AG04450 (cell line): Measurements from ENCODE around the gene BRD2. TPM values are rescaled to one million over a fixed set of nuclear protein-coding genes. Genes with fewer than 3 reads are reported as not detected.

Experiments used
- CTCF ChIA-PET: fragments of 300-600, 350-600 bp; formaldehyde crosslinking; extraction: SDS; loops from one replicate; lab custom pipeline; 2022; ENCODE audit warnings: antibody characterized with exemption, inconsistent platforms; lab: Charles Lee
- POLR2A ChIA-PET: fragments of 350-600 bp; formaldehyde crosslinking; extraction: SDS; loops from one replicate; lab custom pipeline; 2021; ENCODE audit warnings: antibody characterized with exemption, inconsistent platforms; lab: Yijun Ruan, JAX
- DNase-seq: peaks from one replicate; pipeline ENCODE4 v3.0.0-alpha.2; 2011; ENCODE audit warnings: low read depth, low spot score
- H3K27ac ChIP-seq: one replicate; pipeline ENCODE4 v1.5.1; 2012; ENCODE audit warnings: low read depth, low read length, control low read depth
- H3K27me3 ChIP-seq: one replicate; pipeline ENCODE4 v1.6.0; 2012; ENCODE audit warnings: low read length; ENCODE audit not compliant: control insufficient read depth, insufficient read depth
- H3K4me3 ChIP-seq: 2 replicates; pipeline ENCODE4 v1.5.1; 2011; ENCODE audit warnings: mild to moderate bottlenecking, low read depth, low read length, control low read depth
- H3K9me3 ChIP-seq: 2 replicates; pipeline ENCODE4 v1.5.1; 2012; ENCODE audit warnings: low read length; ENCODE audit not compliant: control insufficient read depth, insufficient read depth
- CTCF ChIP-seq: IDR thresholded peaks from 2 replicates; pipeline ENCODE4 v1.5.1; 2011; ENCODE audit warnings: low read depth, low read length, control low read depth, inconsistent platforms
- polyA plus RNA-seq: library from polyadenylated mRNA; depleted of rRNA; stranded (reverse); fragments of >200 nt; gene quantifications from 2 replicates; pipeline ENCODE4 v1.2.3, GENCODE V29; 2011

BRD2 gene
- polyA plus RNA-seq, 1 experiment: 138 TPM

- peak; percentile 80 for DNase-seq
- Histone ChIP-seq H3K27me3 (no peaks in the 10 kb centered on the region), H3K27ac (no peak within 1 kb of the TSS), H3K9me3 (no peaks in the 10 kb centered on the region), H3K4me3 (peak within 1 kb of the TSS; percentile 29)
- ChIA-PET POLR2A (interaction anchor here (1.0 to 3.8 kb wide), 2 partner anchors 10 to 18 kb away, joined by 3 to 85 read pairs; no protein-coding TSS in a partner anchor), CTCF (interaction anchor here (0.6 to 7.0 kb wide), 40 partner anchors 9 to 317 kb away, joined by 3 to 144 read pairs (median 5); partner anchors contain the start of gene TAP2)
- peak; percentile 82 for TF ChIP-seq CTCF
Measured at GRCh38 chr6:32952817-32953739, 15.3 kb upstream of the BRD2 start, which contains the start of gene HLA-DMA. Gene HLA-DMA (minus strand): TSS chr6:32953097. CDS start chr6:32953036, 61 bp downstream.

- Histone ChIP-seq H3K27ac (no peak overlapping the region), H3K27me3 (no peaks in the 10 kb centered on the region), H3K9me3 (no peaks in the 10 kb centered on the region), H3K4me3 (no peak overlapping the region)
- DNase-seq: no peak
- TF ChIP-seq CTCF: no peak
- CTCF ChIA-PET: interaction anchor here (0.8 to 7.0 kb wide), 37 partner anchors 9 to 296 kb away, joined by 3 to 144 read pairs (median 5); partner anchors contain the start of genes TAP1 and TAP2
- POLR2A ChIA-PET: interaction anchor here (3.8 kb wide), 1 partner anchor 18 kb away, joined by 85 read pairs; no protein-coding TSS in a partner anchor
Measured at GRCh38 chr6:32953775-32954174, 14.6 kb upstream of the BRD2 start.

- H3K27me3 ChIP-seq: no peaks in the 10 kb centered on the region
- POLR2A ChIA-PET: interaction anchor here (3.8 kb wide), 1 partner anchor 17 kb away, joined by 85 read pairs; no protein-coding TSS in a partner anchor
- TF ChIP-seq CTCF: no peak
- CTCF ChIA-PET: interaction anchor here (0.6 to 7.0 kb wide), 29 partner anchors 8 to 243 kb away, joined by 3 to 144 read pairs (median 6); partner anchors contain the start of genes TAP1 and TAP2
- no peak overlapping the region for H3K4me3 ChIP-seq
- no peak for DNase-seq
- H3K27ac ChIP-seq: no peak overlapping the region
- H3K9me3 ChIP-seq: no peaks in the 10 kb centered on the region
Measured at GRCh38 chr6:32954267-32954666, 14.1 kb upstream of the BRD2 start.

- Histone ChIP-seq H3K4me3 (no peak overlapping the region), H3K9me3 (no peaks in the 10 kb centered on the region), H3K27me3 (no peaks in the 10 kb centered on the region), H3K27ac (no peak overlapping the region)
- CTCF ChIA-PET: interaction anchor here (0.6 to 7.0 kb wide), 17 partner anchors 7 to 628 kb away, joined by 3 to 144 read pairs (median 8); partner anchors contain the start of gene TAP1
- peak; percentile 48 for TF ChIP-seq CTCF
- POLR2A ChIA-PET: interaction anchor here (1.2 to 3.8 kb wide), 2 partner anchors 16 to 22 kb away, joined by 12 to 85 read pairs; no protein-coding TSS in a partner anchor
- DNase-seq: no peak
Measured at GRCh38 chr6:32954986-32955802, 13.2 kb upstream of the BRD2 start.
